Right lung (tissue), 5 donors: Measurements from ENCODE around the gene DTL. TPM values are rescaled to one million over a fixed set of nuclear protein-coding genes. Genes with fewer than 3 reads are reported as not detected.

Experiments used
- DNase-seq, 2 donors: peaks; one replicate each; pipeline ENCODE4 v3.0.0-alpha.2; 2013
- polyA plus RNA-seq, 5 donors: library from polyadenylated mRNA; unstranded; fragments of 120-200 nt; gene quantifications; one replicate each; pipeline versions ENCODE4 v1.2.1 to v1.2.3, GENCODE V29; 2013; ENCODE audit warnings: inconsistent platforms in 1 of 5, low replicate concordance in 1 of 5; ENCODE audit not compliant: insufficient read length in 5 of 5, insufficient read depth in 1 of 5

Gene DTL
- polyA plus RNA-seq, 5 donors = 25.1 to 40.3 (median 36.0) TPM

- DNase-seq = no peak
Measured at GRCh38 chr1:212082765-212083406, 47.3 kb downstream of the DTL start.

GRCh38 chr1:212089560-212090163 is 54.1 kb downstream of the DTL start:
- no peak for DNase-seq

- no peak for DNase-seq
Measured at GRCh38 chr1:212091438-212092121, 56.0 kb downstream of the DTL start.

GRCh38 chr1:212097360-212097759 is 61.8 kb downstream of the DTL start:
- no peak for DNase-seq

GRCh38 chr1:212098310-212098709 is 62.8 kb downstream of the DTL start:
- no peak for DNase-seq

DNA sequence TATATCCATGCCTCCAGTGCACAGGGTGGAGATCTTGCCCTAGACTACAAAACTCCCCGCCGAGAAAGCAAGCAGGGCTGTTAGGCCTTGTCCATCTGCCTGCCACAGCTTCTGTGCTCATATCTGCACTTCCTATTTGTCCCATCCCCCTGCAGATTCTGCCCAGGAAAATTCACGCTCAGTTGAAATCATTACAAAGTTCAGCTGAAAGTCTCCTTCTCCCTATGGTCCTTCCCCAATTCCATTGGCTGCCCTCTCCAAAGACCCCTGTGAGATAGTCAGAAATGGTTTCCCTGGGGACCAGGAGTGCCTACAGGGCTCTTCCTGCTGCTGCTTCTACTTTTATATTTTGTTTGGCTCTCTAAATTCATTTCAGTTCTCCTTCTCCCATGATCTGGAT is 63.2 kb downstream of the DTL start:
- no peak for DNase-seq

DNA sequence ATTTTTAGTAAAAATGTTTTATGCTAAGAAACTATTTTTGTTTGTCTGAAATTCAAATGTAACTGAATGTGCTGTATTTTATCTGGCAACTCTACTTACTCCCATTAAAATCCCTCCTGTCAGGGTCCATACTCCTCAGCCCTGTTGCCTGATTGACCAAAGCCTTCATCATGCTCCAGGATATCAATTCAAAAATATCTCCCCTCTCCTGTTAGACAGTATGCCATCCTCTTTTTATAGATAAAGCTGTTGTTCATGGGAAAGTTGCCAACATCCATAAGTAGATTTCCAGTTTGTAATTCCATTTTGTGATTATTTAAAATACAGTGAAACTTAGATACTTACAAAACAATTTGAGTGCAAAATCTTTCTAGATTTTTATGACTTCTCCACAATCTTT is 65.7 kb downstream of the DTL start:
- DNase-seq = no peak

DNA sequence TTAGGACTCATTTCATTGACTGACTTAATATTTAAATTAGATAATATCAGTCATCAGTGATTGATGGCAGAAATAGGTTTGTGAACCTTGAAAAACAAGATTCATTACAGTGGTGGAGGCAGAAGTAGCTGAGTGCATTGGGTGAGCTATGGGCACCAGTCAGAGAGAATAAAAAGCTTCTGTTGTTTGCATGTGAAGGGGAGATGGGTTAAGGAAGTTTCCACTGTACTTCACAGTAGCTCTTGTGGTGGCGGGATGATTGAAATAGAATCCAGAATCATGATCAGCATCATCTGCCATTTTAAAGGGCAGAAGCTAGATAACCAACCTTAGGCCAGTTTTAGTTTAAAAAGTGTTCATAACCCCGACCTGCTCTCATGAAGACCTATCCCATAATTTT is 66.2 kb downstream of the DTL start:
- DNase-seq = no peak

DNA sequence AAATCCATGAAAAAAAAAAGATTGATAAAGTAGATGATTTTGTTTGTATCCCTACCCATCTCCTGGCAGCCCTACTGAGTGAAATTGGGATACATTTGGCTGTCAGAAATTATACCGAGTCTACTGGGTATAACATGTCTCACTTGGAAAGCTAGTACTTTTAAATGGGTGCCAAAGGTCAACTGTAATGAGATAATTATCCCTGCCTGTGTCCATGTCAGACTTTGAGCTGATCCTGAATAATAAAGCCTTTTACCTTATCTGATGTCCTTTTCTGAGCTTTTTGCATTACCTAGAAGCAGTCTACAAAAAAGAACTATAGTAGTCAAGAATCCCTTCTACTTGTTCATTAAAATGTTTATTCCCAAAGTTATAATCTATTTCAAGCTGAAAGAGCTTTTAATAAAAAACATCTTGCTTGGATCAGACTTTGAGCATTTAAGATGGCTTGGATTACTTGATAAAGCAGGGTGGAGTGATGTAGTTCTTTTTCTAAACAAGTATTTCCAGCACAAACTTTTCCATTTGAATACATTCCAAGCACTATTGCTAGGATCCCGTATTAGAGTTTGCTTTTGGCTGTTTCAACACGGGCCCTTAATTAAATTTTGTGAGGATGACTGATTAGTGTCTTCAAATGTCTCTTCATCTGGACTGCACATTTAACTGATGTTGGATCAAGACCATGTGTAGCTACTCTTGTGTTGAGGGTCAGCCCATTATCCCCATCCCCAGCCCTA is 69.2 kb downstream of the DTL start:
- peak in 1 of 2 donors; percentile 46 for DNase-seq

DNA sequence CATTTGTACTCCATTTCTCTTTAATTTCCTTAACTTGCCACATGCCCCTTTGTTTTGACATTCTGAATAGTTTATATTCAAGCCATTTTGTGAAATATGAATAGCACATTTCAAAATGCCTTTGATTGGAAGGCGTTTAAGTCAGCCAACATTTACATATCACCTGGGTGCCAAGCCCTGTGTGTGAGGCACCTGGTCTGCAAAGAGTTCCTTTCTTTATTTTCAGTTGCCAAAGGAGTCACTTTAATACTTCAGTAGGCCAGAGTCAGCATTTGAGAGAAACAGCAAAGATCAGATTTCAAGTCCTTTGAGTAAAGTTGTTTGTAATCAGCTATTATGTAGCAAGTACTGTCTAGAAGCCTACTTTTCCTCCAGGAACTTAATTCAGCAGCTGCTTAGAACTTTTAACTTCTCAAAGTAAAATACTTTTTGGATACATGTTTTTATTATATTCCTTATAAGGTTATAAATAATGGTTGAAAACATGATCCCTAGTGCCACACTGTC is 70.8 kb downstream of the DTL start:
- DNase-seq = no peak

GRCh38 chr1:212107481-212107880 is 71.9 kb downstream of the DTL start:
- no peak for DNase-seq

- no peak for DNase-seq
Measured at GRCh38 chr1:212108187-212108586, 72.6 kb downstream of the DTL start.

DNA sequence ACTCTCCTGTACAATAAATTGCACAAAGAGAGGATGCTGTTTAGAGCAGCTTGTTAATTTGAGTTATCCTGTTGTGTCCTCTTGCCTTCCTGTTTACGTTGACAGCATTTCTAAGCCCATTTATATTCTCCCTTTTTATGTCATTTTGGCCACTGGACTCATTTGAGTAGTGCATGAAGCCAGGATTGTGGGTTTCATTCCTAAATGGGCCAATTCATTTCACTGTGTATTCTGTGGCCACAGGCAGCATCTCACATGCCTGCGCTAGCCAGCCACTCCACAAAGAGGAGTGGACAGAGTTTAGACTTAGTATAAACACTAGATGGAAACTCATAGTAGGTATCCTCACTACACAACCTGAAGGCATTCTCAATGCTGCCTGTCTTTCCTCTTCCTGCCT is 73.4 kb downstream of the DTL start:
- no peak for DNase-seq

DNA sequence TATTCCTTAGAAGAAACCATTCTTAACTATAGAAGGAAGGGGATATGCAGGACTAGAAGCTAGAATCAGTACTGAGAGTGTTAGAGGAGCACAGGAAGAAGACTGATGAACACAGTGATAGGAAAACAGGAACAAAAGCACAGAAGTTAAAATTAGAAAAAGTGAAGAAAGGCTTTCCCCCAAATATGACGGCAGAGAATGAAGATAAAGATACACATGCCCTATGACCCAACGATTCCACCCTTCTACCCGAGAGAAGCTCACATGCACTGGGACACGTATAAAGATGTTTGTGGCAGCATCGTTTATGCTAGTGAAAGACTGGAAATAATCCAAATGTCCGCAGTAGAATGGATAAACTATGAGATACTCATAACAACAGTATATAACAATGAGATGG is 74.2 kb downstream of the DTL start:
- DNase-seq = no peak

GRCh38 chr1:212110617-212111016 is 75.1 kb downstream of the DTL start:
- peak; percentile 84 to 90 for DNase-seq

GRCh38 chr1:212111536-212111935 is 76.0 kb downstream of the DTL start:
- no peak for DNase-seq

- DNase-seq = no peak
Measured at GRCh38 chr1:212113706-212114105, 78.2 kb downstream of the DTL start.

GRCh38 chr1:212118167-212118871 is 82.8 kb downstream of the DTL start:
- no peak for DNase-seq

DNA sequence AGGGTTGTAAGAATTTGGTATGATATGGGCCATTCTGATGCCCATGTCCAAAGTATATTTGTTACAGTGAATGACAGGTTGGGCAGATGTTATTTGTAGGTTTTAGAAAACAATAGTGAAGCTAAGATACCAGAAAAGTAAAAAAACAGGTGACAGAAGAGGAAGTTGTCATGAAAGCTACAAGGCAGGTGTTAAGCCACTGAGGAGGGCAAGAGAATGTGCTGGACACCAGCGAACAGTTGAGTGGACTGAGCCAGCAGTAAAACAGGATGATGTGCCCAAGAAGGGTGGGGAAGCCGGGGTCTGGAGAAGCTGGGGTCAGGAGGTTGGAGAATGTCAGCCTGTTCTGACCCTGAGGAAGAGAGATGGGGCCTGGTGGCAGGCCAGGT is 83.3 kb downstream of the DTL start:
- no peak for DNase-seq

GRCh38 chr1:212119397-212119837 is 83.9 kb downstream of the DTL start:
- no peak for DNase-seq

GRCh38 chr1:212119863-212120262 is 84.3 kb downstream of the DTL start:
- DNase-seq = no peak

GRCh38 chr1:212121779-212122178 is 86.2 kb downstream of the DTL start:
- DNase-seq = no peak
